ENCODE results near the gene ADD2.

The ADD2 gene

DNA sequence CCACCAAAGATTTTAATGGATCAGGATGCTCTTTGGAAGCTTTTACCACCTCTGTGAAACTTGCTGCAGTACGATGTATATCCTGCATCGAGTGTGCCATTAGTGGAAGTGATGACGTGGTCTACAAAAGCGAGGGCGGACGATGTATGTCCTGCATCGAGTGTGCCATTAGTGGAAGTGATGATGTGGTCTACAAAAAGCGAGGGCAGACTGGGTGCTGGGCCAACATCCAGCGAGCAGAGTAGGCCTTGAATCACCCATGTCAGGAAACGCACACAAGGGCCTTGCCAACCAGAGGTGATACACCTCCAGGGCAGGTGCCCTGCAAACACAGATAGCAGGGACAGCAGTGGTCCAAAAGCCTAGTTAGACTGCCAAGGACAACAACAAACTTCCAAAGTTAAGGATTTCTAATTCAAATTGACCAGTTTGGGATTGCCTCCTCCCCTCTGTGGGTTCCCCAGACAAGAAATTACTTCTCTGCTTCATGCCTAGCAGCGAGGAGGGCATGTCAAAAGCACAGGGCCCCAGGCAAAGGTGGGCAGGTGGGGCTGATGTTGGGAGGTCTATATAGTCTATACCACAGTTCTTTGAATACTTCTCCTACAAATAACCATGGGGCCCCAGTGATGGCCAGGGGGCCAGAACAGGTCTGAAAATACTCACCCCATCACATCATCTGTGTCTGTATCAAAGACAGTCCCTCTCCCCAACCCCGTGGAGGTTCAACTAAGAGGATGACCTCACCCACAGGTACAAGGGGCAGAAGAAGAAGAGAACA, 70.2 kb downstream of the ADD2 start:
- DNase-seq = no peak

DNA sequence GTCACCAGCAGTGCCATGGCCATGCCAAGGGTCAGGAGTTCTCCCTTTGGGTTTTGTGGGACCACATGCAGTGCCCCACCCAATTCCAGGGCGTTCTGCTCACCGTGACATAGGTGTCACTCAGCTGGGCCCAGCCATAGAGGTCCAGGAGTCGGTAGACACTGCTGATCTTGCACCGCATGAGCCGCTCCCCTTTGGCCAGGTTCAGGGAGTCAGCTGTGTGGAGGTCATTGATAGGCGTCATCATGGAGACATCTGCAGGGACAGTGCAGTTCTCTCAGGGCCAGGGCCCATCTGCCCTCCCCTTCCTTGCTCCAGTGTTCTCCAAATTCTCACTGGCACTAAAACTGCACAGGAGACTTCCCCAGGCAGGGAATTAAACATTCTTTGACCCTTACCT, 71.9 kb downstream of the ADD2 start:
- no peak for DNase-seq

DNA sequence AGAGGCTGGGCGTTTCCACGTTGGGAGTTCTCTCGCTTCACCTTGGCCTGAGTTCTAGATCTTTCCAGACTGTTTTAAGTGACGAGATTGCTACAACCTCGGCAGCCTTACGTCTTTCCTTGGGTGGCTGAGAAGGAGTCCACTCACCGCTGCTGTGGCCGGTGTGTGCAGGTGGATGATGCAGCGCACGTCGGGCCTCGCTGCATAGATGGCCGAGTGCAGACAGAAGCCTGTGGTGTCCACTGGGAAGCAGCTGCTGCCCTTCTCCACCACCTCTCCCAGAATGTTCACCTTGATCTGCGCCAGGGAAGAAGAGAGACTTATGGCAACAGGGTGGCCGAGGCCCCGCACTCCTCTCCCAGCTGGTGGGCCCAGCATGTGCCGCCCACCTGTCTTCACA, 75.7 kb downstream of the ADD2 start:
- no peak for DNase-seq

GRCh38 chr2:70691497-70692140, 76.4 kb downstream of the ADD2 start:
- no peak for DNase-seq

- DNase-seq = no peak
These were observed 77.2 kb downstream of the ADD2 start for GRCh38 chr2:70690846-70691245.

- DNase-seq = no peak
These were observed 79.6 kb downstream of the ADD2 start for GRCh38 chr2:70688427-70688826.

- DNase-seq = no peak
These were observed 80.6 kb downstream of the ADD2 start for GRCh38 chr2:70687461-70687795.

GRCh38 chr2:70686577-70687460, 81.2 kb downstream of the ADD2 start:
- DNase-seq = no peak

GRCh38 chr2:70685771-70686171, 82.2 kb downstream of the ADD2 start:
- DNase-seq = no peak

DNA sequence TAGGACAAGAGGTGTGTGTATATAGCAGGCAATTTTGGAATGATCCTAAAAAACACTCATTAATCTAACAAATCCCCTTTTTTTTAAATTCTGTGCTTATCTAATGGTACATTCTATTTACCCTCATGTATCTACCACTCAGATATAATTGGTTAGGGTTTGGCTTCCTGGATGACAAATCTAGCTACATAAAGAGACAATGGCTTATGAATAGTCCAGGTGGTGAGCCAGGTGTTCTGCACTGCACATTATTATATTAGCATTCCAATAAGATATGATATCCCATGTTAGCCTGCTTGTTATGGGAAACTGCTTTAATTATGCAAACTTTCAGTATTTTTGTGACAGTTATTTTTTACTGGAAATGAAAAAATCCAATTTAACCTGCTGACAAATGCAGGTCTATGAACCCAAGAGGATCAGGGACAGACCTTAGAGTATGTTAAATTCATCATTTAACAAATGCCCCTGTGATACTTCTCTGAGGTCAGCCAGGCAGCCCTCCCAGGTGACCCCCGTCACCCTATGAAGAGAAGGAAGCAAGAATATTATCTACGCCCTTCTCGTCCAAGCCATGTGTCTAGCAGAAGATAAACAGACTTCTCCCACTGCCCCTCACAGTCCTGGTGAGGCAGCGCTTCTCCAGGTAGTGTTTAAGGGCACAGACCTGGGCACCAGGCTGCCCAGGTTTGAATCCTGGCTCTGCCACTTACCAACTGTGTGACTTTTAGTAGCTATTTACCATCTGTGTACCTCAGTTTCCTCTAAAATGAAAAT, 83.0 kb downstream of the ADD2 start:
- DNase-seq = no peak

GRCh38 chr2:70683455-70683854, 84.5 kb downstream of the ADD2 start:
- DNase-seq = no peak

DNA sequence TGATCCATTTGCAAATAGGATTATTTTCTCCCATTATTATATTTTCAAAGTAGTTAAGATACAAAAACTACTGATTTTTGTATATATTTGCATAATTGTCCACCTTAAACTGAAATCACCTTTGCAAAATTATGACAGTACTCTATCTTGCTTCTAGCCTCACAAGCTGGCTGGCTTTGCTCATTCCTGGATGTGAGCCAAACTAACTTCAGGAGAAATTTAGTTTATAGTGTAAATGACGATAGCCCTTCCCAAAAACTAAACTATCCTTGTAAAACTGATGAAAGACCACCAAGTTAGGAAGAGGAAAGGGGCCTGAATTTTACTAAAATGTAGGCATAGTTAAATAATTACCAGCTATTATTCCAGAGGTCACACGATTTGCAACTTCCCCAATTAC, 87.3 kb downstream of the ADD2 start:
- no peak for DNase-seq

GRCh38 chr2:70679259-70679658, 88.7 kb downstream of the ADD2 start:
- no peak for DNase-seq

DNA sequence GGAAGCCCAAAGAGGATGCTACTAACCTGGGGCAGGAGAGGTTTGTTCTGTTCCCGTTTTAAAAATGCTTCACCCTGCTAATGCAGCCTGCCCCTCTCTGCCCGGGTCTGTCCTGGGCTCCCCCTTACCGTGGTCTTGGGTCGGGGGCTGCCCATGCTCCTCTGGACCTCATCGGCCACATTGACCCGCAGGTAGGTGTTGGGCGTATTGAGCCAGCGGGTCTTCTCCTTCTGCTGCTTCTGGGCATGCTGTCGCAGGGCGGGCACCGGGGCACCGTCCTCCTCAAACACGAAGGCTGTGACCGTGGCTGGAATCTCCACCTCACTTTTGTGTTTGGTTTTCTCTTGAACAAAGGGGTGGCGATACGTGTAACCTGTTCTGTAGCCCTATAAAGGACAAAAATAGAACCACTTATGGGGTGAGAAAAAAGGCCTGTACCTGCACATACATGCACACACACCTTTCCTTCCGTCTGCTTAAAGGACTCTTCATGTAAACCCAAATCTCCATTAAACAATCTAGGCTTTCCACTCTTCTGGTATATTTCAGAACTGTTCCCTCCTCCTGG, 89.3 kb downstream of the ADD2 start:
- DNase-seq = no peak

DNA sequence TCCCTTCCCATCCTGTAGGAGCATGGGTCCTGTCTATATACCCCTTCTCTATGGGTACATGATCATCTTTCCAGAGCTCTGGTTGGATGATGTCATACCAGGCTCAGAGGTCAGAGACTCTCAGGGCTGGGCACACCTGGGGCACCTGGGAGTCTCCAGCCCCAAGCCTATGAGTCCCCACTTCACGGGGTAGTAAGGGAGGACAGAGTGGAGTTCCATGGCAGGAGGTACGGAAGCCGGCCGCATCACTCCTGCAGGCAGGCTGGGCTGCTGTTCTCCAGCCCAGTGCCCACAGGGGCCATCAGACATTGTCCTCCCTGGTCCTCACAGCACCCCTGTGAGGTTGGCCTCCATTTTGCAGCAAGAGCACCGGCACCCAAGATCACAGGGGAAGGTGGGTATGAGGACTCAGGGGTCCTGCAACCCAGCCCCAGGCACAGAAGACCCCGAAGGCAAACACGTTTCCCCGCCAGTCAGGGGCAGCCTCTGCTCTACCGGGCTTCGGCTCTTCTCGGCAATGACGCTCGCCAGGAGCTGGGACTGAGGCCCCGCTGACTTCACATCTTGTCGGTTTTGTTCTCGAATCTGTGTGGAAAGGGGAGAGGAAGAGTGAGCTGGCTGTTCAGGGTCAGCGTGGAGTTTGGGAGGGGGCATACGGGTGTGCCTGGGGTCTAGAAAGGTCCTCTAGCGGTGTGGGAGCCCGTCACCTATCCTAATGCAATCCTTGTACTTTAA, 91.5 kb downstream of the ADD2 start:
- no peak for DNase-seq

DNA sequence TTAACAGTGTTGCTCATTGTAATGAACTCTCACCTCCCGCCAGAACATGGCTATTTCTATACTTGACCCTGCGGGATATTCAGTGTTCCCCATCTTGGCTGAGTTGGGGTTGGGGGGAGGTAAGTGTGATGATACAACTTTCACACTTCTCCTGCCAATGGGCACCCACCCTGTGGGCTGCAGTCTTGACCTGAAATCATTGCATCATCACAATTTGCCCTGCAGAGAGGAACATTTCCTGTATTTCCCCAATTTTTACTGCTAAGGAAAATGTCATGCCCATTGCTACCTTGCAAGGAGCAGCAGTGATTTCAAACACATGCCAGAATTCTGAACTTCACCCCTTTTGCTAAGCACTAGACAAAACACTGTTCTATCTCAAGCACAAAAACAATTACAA, 92.1 kb downstream of the ADD2 start:
- no peak for DNase-seq

DNA sequence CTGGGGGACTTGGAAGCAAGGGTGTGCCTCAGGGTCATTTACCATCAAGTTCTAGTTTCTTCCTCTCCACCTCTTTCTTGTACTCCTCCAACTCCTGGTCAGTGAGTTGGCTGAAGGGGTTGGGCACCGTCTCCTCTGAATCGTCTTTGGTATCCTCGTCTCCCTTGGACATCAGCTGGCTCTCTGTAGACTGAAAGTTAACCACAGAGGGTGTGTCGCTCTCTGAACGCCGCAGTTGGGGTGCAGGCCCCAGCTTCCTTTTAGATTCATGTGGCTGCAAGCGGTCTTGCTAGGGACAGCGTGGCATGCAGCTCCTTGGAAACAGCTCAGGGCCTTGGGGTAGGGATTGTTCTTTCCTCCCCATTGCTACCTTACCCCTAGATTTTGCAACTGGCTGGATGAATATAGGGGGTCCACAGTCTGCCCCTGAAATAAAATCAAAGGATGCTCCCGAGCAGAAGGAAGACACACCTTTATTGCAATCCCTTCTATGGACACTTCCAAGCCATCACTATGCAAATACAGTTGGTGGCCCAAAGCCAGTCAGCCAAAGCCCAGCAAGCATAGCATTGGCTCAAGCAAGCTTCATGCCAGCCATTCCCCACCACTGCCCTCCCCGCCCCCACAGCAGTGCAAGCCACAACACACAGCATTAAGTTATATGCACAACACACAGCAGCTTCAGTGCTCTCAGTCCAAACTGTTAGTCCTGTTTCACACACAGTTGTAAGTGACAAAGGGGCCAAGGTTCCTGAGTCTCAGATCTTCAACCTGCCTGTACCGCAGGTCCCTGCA, 93.2 kb downstream of the ADD2 start:
- no peak for DNase-seq

- DNase-seq = no peak
These were observed 94.9 kb downstream of the ADD2 start for GRCh38 chr2:70673041-70673647.

GRCh38 chr2:70671092-70671675, 96.8 kb downstream of the ADD2 start:
- DNase-seq = no peak

GRCh38 chr2:70670626-70671025, 97.4 kb downstream of the ADD2 start:
- no peak for DNase-seq

Measured in CD4-positive, alpha-beta T cell treated with Interleukin-17A for 1 hour (primary cell).